Measurements from ENCODE around the gene TOE1.
A peak's percentile ranks its signal among the peaks of the same experiment; 100 is the strongest.
"Not testable (repeated sequence)": the region's sequence is repeated elsewhere in the genome, so short reads cannot be mapped to it uniquely, and the experiment has no call there.

The TOE1 gene

GRCh38 chr1:45348966-45349677, 9.2 kb downstream of the TOE1 start:
- FAIRE-seq, result no peak
- no peak for TF ChIP-seq POLR2AphosphoS5 (IDR thresholded peaks at IDR 0.05; ENCODE audit: low read depth, low read length)
- 0 out of 2 replicates have a peak, but pooled peaks have one; percentile 25 for TF ChIP-seq POLR2A (IDR thresholded peaks at IDR 0.05; ENCODE audit: low read depth, low read length)
- no peak for DNase-seq (ENCODE audit: insufficient read length, low spot score)

GRCh38 chr1:45351508-45351907, 11.5 kb downstream of the TOE1 start:
- FAIRE-seq, result no peak
- no peak for TF ChIP-seq POLR2AphosphoS5 (IDR thresholded peaks at IDR 0.05; ENCODE audit: low read depth, low read length)
- no peak for TF ChIP-seq POU2F2 (IDR thresholded peaks at IDR 0.05; ENCODE audit: low read depth, low read length)
- no peak for TF ChIP-seq PAX5 (IDR thresholded peaks at IDR 0.05; ENCODE audit: insufficient read depth, low read length, severe bottlenecking)
- TF ChIP-seq SPI1 (IDR thresholded peaks at IDR 0.05; ENCODE audit: low read depth, low read length), result no peak
- no peak for TF ChIP-seq POLR2A (IDR thresholded peaks at IDR 0.05; ENCODE audit: low read depth, low read length)
- no peak for TF ChIP-seq TAF1 (IDR thresholded peaks at IDR 0.05; ENCODE audit: low read depth, low read length)

GRCh38 chr1:45353685-45354084, 13.7 kb downstream of the TOE1 start:
- FAIRE-seq, result no peak
- no peak for TF ChIP-seq POLR2AphosphoS5 (IDR thresholded peaks at IDR 0.05; ENCODE audit: low read depth, low read length)
- TF ChIP-seq SPI1 (IDR thresholded peaks at IDR 0.05; ENCODE audit: low read depth, low read length), result peak; percentile 33; the same call in 1 of the 2 replicates
- DNase-seq (ENCODE audit: insufficient read length, low spot score), result no peak

More at GRCh38 chr1:45351508-45351907, 11.5 kb downstream of the TOE1 start:
- DNase-seq (ENCODE audit: insufficient read length, low spot score), result no peak

DNA sequence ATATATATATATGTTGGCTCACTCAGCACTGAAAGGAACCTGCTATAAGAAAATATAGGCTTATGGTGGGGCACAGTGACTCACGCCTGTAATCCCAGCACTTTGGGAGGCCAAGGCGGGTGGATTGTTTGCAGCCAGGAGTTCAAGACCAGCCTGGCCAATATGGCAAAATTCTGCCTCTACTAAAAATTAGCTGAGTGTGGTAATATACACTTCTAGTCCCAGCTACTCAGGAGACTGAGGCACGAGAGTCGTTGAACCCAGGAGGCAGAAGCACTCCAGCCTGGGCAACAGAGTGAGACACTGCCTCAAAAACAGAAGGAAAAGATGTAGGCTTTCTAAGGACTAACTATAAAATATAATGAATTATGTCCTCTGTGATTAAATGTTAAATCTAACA, 14.9 kb downstream of the TOE1 start:
- TF ChIP-seq TAF1 (IDR thresholded peaks at IDR 0.05; ENCODE audit: low read depth, low read length) (no peak), POLR2AphosphoS5 (IDR thresholded peaks at IDR 0.05; ENCODE audit: low read depth, low read length) (no peak), PAX5 (IDR thresholded peaks at IDR 0.05; ENCODE audit: insufficient read depth, low read length, severe bottlenecking) (no peak), SPI1 (IDR thresholded peaks at IDR 0.05; ENCODE audit: low read depth, low read length) (no peak), POU2F2 (IDR thresholded peaks at IDR 0.05; ENCODE audit: low read depth, low read length) (no peak)
- FAIRE-seq, result no peak
- DNase-seq (ENCODE audit: insufficient read length, low spot score), result no peak

DNA sequence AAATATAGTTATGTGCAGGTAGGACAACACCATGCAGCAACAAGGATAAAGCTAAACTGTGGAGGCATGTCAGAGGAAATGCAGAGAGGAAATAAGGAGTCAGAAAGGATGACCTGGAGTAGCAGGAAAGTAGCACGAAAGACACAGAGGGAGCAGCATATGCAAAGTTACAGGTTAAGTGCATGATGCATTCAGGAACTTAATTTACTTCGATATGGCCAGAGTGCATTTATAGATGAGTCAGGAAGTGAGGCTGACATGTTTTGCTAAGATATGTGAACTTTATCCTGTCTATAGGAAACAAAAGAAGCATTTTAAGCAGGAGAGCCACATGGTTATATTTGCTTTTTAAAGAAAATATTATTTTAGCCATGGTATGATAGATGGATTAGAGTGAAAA, 15.7 kb downstream of the TOE1 start:
- FAIRE-seq (no peak), DNase-seq (ENCODE audit: insufficient read length, low spot score) (no peak)
- TF ChIP-seq PAX5 (IDR thresholded peaks at IDR 0.05; ENCODE audit: insufficient read depth, low read length, severe bottlenecking), result no peak
- TF ChIP-seq POLR2A (IDR thresholded peaks at IDR 0.05; ENCODE audit: low read depth, low read length), result no peak
- TF ChIP-seq SPI1 (IDR thresholded peaks at IDR 0.05; ENCODE audit: low read depth, low read length), result no peak
- no peak for TF ChIP-seq TAF1 (IDR thresholded peaks at IDR 0.05; ENCODE audit: low read depth, low read length)
- no peak for TF ChIP-seq POLR2AphosphoS5 (IDR thresholded peaks at IDR 0.05; ENCODE audit: low read depth, low read length)

GRCh38 chr1:45356186-45356585, 16.2 kb downstream of the TOE1 start:
- DNase-seq (ENCODE audit: insufficient read length, low spot score) (no peak), FAIRE-seq (no peak)
- no peak for TF ChIP-seq SPI1 (IDR thresholded peaks at IDR 0.05; ENCODE audit: low read depth, low read length)
- TF ChIP-seq TAF1 (IDR thresholded peaks at IDR 0.05; ENCODE audit: low read depth, low read length), result no peak
- no peak for TF ChIP-seq PAX5 (IDR thresholded peaks at IDR 0.05; ENCODE audit: insufficient read depth, low read length, severe bottlenecking)

DNA sequence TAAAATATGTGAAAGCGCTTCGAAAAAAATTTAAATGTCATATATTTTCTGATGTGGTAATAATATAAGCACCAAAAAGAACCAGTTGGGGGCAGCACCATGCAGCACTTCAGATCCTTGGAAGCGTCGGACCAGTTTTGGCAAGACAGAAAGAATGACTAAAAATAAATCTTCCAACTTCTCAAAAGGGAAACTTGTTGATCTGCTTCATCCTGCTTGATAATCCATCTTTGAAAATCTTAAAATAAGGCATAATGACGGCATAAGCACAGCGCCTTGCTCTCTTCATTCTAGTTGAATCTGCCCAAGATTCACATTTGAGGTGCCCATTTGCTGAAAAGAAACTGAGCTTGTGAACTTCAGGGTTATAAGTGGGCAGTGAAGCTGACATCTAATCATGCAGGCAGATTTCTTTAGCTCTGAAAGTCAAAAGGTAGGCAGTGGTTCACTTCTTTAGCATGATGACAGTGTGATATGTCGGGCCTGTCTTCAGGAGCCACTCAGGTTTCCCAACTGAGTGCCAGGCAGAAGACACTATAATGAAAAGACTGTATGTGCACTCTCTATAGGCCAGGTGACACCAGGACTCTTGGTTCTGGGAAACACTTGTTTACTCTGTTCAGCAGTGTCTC, 20.0 kb downstream of the TOE1 start:
- peak; percentile 57 for FAIRE-seq
- TF ChIP-seq TAF1 (IDR thresholded peaks at IDR 0.05; ENCODE audit: low read depth, low read length), result no peak
- no peak for DNase-seq (ENCODE audit: insufficient read length, low spot score)

DNA sequence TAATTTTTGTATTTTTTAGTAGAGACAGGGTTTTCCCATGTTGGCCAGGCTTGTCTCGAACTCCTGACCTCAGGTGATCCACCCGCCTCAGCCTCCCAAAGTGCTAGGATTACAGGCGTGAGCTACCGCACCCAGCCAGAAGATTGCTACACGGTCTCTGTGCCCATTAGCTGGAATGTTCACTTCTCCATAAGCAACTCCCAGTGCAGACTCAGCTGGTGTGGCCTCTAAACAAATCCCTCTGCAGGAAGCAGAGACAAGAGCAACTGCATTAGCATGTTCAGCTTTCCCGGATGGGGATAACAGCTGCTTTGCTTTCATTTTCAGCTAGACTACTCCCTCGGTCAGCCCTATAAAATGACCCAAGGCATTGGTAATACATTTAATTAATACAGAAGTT, 21.0 kb downstream of the TOE1 start:
- DNase-seq (ENCODE audit: insufficient read length, low spot score); FAIRE-seq: not testable (repeated sequence)
- TF ChIP-seq POU2F2 (IDR thresholded peaks at IDR 0.05; ENCODE audit: low read depth, low read length), result 0 out of 2 replicates have a peak, but pooled peaks have one; percentile 31

- FAIRE-seq, result no peak
- DNase-seq (ENCODE audit: insufficient read length, low spot score), result no peak
- no peak for TF ChIP-seq POLR2AphosphoS5 (IDR thresholded peaks at IDR 0.05; ENCODE audit: low read depth, low read length)
- TF ChIP-seq PAX5 (IDR thresholded peaks at IDR 0.05; ENCODE audit: insufficient read depth, low read length, severe bottlenecking), result no peak
- no peak for TF ChIP-seq SPI1 (IDR thresholded peaks at IDR 0.05; ENCODE audit: low read depth, low read length)
- TF ChIP-seq POU2F2 (IDR thresholded peaks at IDR 0.05; ENCODE audit: low read depth, low read length), result no peak
- TF ChIP-seq TAF1 (IDR thresholded peaks at IDR 0.05; ENCODE audit: low read depth, low read length), result no peak
- no peak for TF ChIP-seq POLR2A (IDR thresholded peaks at IDR 0.05; ENCODE audit: low read depth, low read length)
Observed at GRCh38 chr1:45364294-45364693, 24.3 kb downstream of the TOE1 start.

DNA sequence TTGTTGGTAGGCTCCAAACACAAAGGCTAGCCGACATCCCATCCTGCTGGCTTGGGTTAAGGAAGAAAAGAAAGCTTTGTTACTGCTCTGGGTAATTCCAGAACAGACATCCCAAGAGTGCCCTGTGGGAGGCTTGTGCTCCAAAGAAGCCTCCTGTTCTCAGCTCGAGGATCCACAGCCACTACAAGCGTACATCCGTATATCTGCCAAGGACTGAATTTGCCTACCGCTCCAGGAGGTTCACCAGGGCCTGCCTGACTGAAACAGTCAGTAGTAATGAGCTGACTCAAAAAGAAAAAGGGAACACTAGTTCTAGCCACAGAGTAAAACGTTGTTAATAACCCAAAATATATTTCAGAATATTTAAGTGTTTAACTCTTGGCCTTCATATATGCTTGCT, 25.1 kb downstream of the TOE1 start:
- FAIRE-seq, result peak; percentile 81
- TF ChIP-seq TAF1 (IDR thresholded peaks at IDR 0.05; ENCODE audit: low read depth, low read length) (no peak), SPI1 (IDR thresholded peaks at IDR 0.05; ENCODE audit: low read depth, low read length) (peak; percentile 78)
- DNase-seq (ENCODE audit: insufficient read length, low spot score), result no peak

GRCh38 chr1:45370575-45370974, 30.6 kb downstream of the TOE1 start:
- DNase-seq (ENCODE audit: insufficient read length, low spot score) (no peak), FAIRE-seq (peak; percentile 95)

More at GRCh38 chr1:45370575-45370974, 30.6 kb downstream of the TOE1 start:
- TF ChIP-seq SPI1 (IDR thresholded peaks at IDR 0.05; ENCODE audit: low read depth, low read length), result peak; percentile 88
- no peak for TF ChIP-seq PAX5 (IDR thresholded peaks at IDR 0.05; ENCODE audit: insufficient read depth, low read length, severe bottlenecking)
